CD14-positive monocyte (primary cell): Measurements from ENCODE around the gene KRT8. TPM values are rescaled to one million over a fixed set of nuclear protein-coding genes. Genes with fewer than 3 reads are reported as not detected.

ENCODE experiments used
- DNase-seq, 3 donors: peaks; one replicate each; pipeline ENCODE4 v3.0.0-alpha.2; 2011 to 2022
- H2AFZ ChIP-seq: 2 replicates; pipeline ENCODE4 v1.6.0; 2012; ENCODE audit warnings: mild to moderate bottlenecking, low read depth, low read length, inconsistent platforms; ENCODE audit not compliant: insufficient read depth, poor library complexity, severe bottlenecking
- H3K27ac ChIP-seq, 2 donors: 1 replicate in 1 of 2; 2 replicates in 1 of 2; pipeline ENCODE4 v1.5.1; 2012 to 2013; ENCODE audit warnings: low read length in 2 of 2, control low read depth in 1 of 2, inconsistent platforms in 1 of 2, low read depth in 1 of 2, mild to moderate bottlenecking in 1 of 2
- H3K27me3 ChIP-seq, 2 donors: one replicate each; pipeline versions ENCODE4 v1.6.0 to v1.6.1; 2011 to 2013; ENCODE audit warnings: low read length in 2 of 2; ENCODE audit not compliant: control insufficient read depth in 2 of 2, insufficient read depth in 2 of 2
- H3K36me3 ChIP-seq, 2 donors: replicated peaks in 1 of 2; 1 replicate in 1 of 2; 2 replicates in 1 of 2; pipeline versions ENCODE4 v1.5.1 to v1.6.1; 2012 to 2013; ENCODE audit warnings: low read length in 2 of 2, control low read depth in 1 of 2, inconsistent platforms in 1 of 2, mild to moderate bottlenecking in 1 of 2; ENCODE audit not compliant: insufficient read depth in 2 of 2, control insufficient read depth in 1 of 2
- H3K4me1 ChIP-seq, 2 donors: 1 replicate in 1 of 2; 2 replicates in 1 of 2; pipeline versions ENCODE4 v1.5.1 to v1.6.1; 2012 to 2013; ENCODE audit warnings: low read length in 2 of 2, control low read depth in 1 of 2, inconsistent platforms in 1 of 2, mild to moderate bottlenecking in 1 of 2, moderate library complexity in 1 of 2; ENCODE audit not compliant: insufficient read depth in 2 of 2, control insufficient read depth in 1 of 2
- H3K4me2 ChIP-seq: replicated peaks from 2 replicates; pipeline ENCODE3; 2012; ENCODE audit warnings: low read length, moderate library complexity, mild to moderate bottlenecking; ENCODE audit not compliant: poor library complexity, severe bottlenecking; ENCODE audit errors: extremely low read depth
- H3K4me3 ChIP-seq, 3 experiments: fragments of 200-600 bp in 1 of 3; sonication (generic) in 1 of 3; replicated peaks in 1 of 3; 1 replicate in 2 of 3; 2 replicates in 1 of 3; pipeline ENCODE4 v1.5.1; 2011 to 2013; ENCODE audit warnings: low read length in 3 of 3, mild to moderate bottlenecking in 3 of 3, control low read depth in 2 of 3, low read depth in 2 of 3, inconsistent platforms in 1 of 3, moderate library complexity in 1 of 3
- H3K79me2 ChIP-seq: 2 replicates; pipeline ENCODE4 v1.6.0; 2012; ENCODE audit warnings: mild to moderate bottlenecking, control low read depth, inconsistent platforms, low read length, moderate library complexity; ENCODE audit not compliant: insufficient read depth
- H3K9ac ChIP-seq: 2 replicates; pipeline ENCODE4 v1.6.0; 2017; ENCODE audit warnings: low read length, mild to moderate bottlenecking; ENCODE audit not compliant: insufficient read depth, poor library complexity, severe bottlenecking
- H3K9me3 ChIP-seq, 2 donors: replicated peaks in 1 of 2; 1 replicate in 1 of 2; 2 replicates in 1 of 2; pipeline versions ENCODE4 v1.5.1 to v1.6.1; 2012 to 2013; ENCODE audit warnings: low read length in 2 of 2, control low read depth in 1 of 2; ENCODE audit not compliant: control insufficient read depth in 1 of 2, insufficient read depth in 1 of 2
- H4K20me1 ChIP-seq: 2 replicates; pipeline ENCODE4 v1.6.0; 2012; ENCODE audit warnings: mild to moderate bottlenecking, low read length, control low read depth, moderate library complexity; ENCODE audit not compliant: insufficient read depth
- H3K27ac Mint-ChIP-seq, 7 donors: one replicate each; pipeline ENCODE4 v1.8.0; 2020; ENCODE audit warnings: mild to moderate bottlenecking in 7 of 7, mixed read lengths in 7 of 7, moderate library complexity in 6 of 7, inconsistent platforms in 2 of 7
- H3K27me3 Mint-ChIP-seq, 3 donors: one replicate each; pipeline ENCODE4 v1.8.0; 2021 to 2022; ENCODE audit warnings: low read depth in 3 of 3, mild to moderate bottlenecking in 3 of 3, mixed read lengths in 3 of 3, moderate library complexity in 3 of 3, inconsistent platforms in 1 of 3
- H3K36me3 Mint-ChIP-seq, 2 donors: one replicate each; pipeline ENCODE4 v1.8.0; 2020; ENCODE audit warnings: mixed read lengths in 2 of 2, inconsistent platforms in 1 of 2, mild to moderate bottlenecking in 1 of 2
- H3K4me1 Mint-ChIP-seq: one replicate; pipeline ENCODE4 v1.8.0; 2020; ENCODE audit warnings: mild to moderate bottlenecking, mixed read lengths
- H3K4me3 Mint-ChIP-seq, 2 donors: one replicate each; pipeline ENCODE4 v1.8.0; 2020; ENCODE audit warnings: mild to moderate bottlenecking in 2 of 2, mixed read lengths in 2 of 2, moderate library complexity in 1 of 2
- H3K9me3 Mint-ChIP-seq, 7 donors: one replicate each; pipeline ENCODE4 v1.8.0; 2020 to 2022; ENCODE audit warnings: mixed read lengths in 7 of 7, mild to moderate bottlenecking in 6 of 7, moderate library complexity in 6 of 7, inconsistent platforms in 2 of 7
- CTCF ChIP-seq: fragments of 200-600 bp; IDR thresholded peaks from one replicate; pipeline ENCODE4 v1.8.0; 2022; ENCODE audit warnings: antibody characterized with exemption, mild to moderate bottlenecking
- WGBS: methylation state at CpG from one replicate; pipeline ENCODE4 v1.1.5; 2013; ENCODE audit warnings: missing lambda C conversion rate; ENCODE audit not compliant: insufficient coverage; 5-methylcytosine and 5-hydroxymethylcytosine counted together
- intact Hi-C, 2 donors: fragments of 100-400 bp; cut with micrococcal nuclease; formaldehyde crosslinking; loops; one replicate each; pipeline versions ENCODE4 v1.15.0 to v1.15.1; 2023
- polyA plus RNA-seq, 3 donors: library from polyadenylated mRNA; depleted of rRNA in 1 of 3; unstranded in 2 of 3; stranded (reverse) in 1 of 3; fragments of 300-500 nt in 2 of 3; fragments of >200 nt in 1 of 3; fragmentation: Illumina TruSeq in 2 of 3; gene quantifications; 1 replicate in 2 of 3; 2 replicates in 1 of 3; pipeline ENCODE4 v1.2.3, GENCODE V29; 2012 to 2021

The KRT8 gene
- polyA plus RNA-seq, 3 donors = 0.16 to 0.39 TPM; not detected in 1

- no peaks in the 10 kb centered on the region for H3K36me3 ChIP-seq
- peaks cover 4 to 25% of the 10 kb centered on the region in 2 donors for H3K27me3 ChIP-seq
- H3K9me3 ChIP-seq = no peaks in the 10 kb centered on the region
- H4K20me1 ChIP-seq = no peaks in the 10 kb centered on the region
- no peak overlapping the region for H3K4me2 ChIP-seq
- Mint-ChIP-seq H3K36me3 (no peaks in the 10 kb centered on the region), H3K9me3 (peaks cover 0 to 2% (median 0%) of the 10 kb centered on the region in 7 donors), H3K4me1 (peaks cover 14% of the 10 kb centered on the region), H3K27ac (no peak overlapping the region), H3K27me3 (peaks cover 24 to 31% (median 29%) of the 10 kb centered on the region in 3 donors), H3K4me3 (no peak overlapping the region)
- DNase-seq = no peak
- no peak overlapping the region for H3K9ac ChIP-seq
- H3K4me1 ChIP-seq = peaks cover 8 to 15% of the 10 kb centered on the region in 2 donors
- H3K79me2 ChIP-seq = no peaks in the 10 kb centered on the region
- no peak for TF ChIP-seq CTCF
- H3K4me3 ChIP-seq = no peak overlapping the region
- WGBS = 100% methylated on average over 1 of the region's 1 CpG
- no peak overlapping the region for H2AFZ ChIP-seq
- H3K27ac ChIP-seq = no peak overlapping the region
- intact Hi-C loops = no loop called here
Observed at GRCh38 chr12:52951126-52951525, 46.2 kb upstream of the KRT8 start.

GRCh38 chr12:52950553-52950952, 45.7 kb upstream of the KRT8 start:
- Histone ChIP-seq H4K20me1 (no peaks in the 10 kb centered on the region), H3K36me3 (no peaks in the 10 kb centered on the region), H3K27ac (no peak overlapping the region), H3K4me3 (no peak overlapping the region), H3K9ac (no peak overlapping the region), H3K4me1 (peaks cover 8 to 15% of the 10 kb centered on the region in 2 donors), H3K79me2 (no peaks in the 10 kb centered on the region), H3K4me2 (no peak overlapping the region), H3K9me3 (no peaks in the 10 kb centered on the region), H3K27me3 (peaks cover 4 to 25% of the 10 kb centered on the region in 2 donors), H2AFZ (no peak overlapping the region)
- Mint-ChIP-seq H3K36me3 (no peaks in the 10 kb centered on the region), H3K27me3 (peaks cover 24 to 33% (median 31%) of the 10 kb centered on the region in 3 donors), H3K27ac (no peak overlapping the region), H3K9me3 (peaks cover 0 to 2% (median 0%) of the 10 kb centered on the region in 7 donors), H3K4me3 (no peak overlapping the region), H3K4me1 (peaks cover 14% of the 10 kb centered on the region)
- DNase-seq = no peak
- 92% methylated on average over 6 of the region's 7 CpGs for WGBS
- no peak for TF ChIP-seq CTCF
- intact Hi-C loops = no loop called here
